DOHH2 (cell line): ENCODE data around the gene FAM53C.

Experiments used
- H3F3A ChIP-seq: fragments of 200-600 bp; sonication (generic), shearing (Covaris generic); 2 replicates; pipeline ENCODE4 v1.6.0; 2016; ENCODE audit warnings: antibody characterized with exemption, mild to moderate bottlenecking; ENCODE audit not compliant: control insufficient read depth, insufficient read depth
- H3K27ac ChIP-seq: fragments of 200-600 bp; sonication (generic); 2 replicates; pipeline ENCODE4 v1.5.1; 2014; ENCODE audit warnings: low read depth, mild to moderate bottlenecking, low read length, moderate library complexity
- H3K27me3 ChIP-seq: fragments of 200-600 bp; sonication (generic); 2 replicates; pipeline ENCODE4 v1.6.1; 2014; ENCODE audit warnings: mild to moderate bottlenecking, low read length, mixed read lengths; ENCODE audit not compliant: control insufficient read depth
- H3K36me3 ChIP-seq: fragments of 200-600 bp; sonication (generic); 2 replicates; pipeline ENCODE4 v1.6.1; 2014; ENCODE audit warnings: mild to moderate bottlenecking, low read length, moderate library complexity, mixed read lengths; ENCODE audit not compliant: control insufficient read depth
- H3K4me1 ChIP-seq: fragments of 200-600 bp; sonication (generic); 2 replicates; pipeline ENCODE4 v1.6.1; 2014; ENCODE audit warnings: mild to moderate bottlenecking, low read length, mixed read lengths; ENCODE audit not compliant: control insufficient read depth
- H3K4me2 ChIP-seq: fragments of 200-600 bp; sonication (generic); 2 replicates; pipeline ENCODE4 v1.6.0; 2014; ENCODE audit warnings: mild to moderate bottlenecking, low read length, moderate library complexity
- H3K4me3 ChIP-seq: fragments of 200-600 bp; sonication (generic); 2 replicates; pipeline ENCODE4 v1.5.1; 2014; ENCODE audit warnings: mild to moderate bottlenecking, low read length, mixed read lengths
- H3K79me2 ChIP-seq: fragments of 200-600 bp; sonication (generic); 2 replicates; pipeline ENCODE4 v1.6.1; 2014; ENCODE audit warnings: mild to moderate bottlenecking, low read length, mixed read lengths; ENCODE audit not compliant: control insufficient read depth
- H3K9me2 ChIP-seq: fragments of 200-600 bp; sonication (generic); replicated peaks from 2 replicates; pipeline ENCODE4 v1.6.1; 2014; ENCODE audit warnings: mild to moderate bottlenecking, low read length, mixed read lengths; ENCODE audit not compliant: control insufficient read depth
- H3K9me3 ChIP-seq: fragments of 200-600 bp; sonication (generic); 2 replicates; pipeline ENCODE4 v1.6.1; 2014; ENCODE audit warnings: antibody characterized with exemption, low read length, mixed read lengths; ENCODE audit not compliant: control insufficient read depth, insufficient read depth
- H4K20me1 ChIP-seq: fragments of 200-600 bp; sonication (generic); 2 replicates; pipeline ENCODE4 v1.6.0; 2014; ENCODE audit warnings: low read depth, mild to moderate bottlenecking, antibody characterized with exemption, low read length, moderate library complexity; ENCODE audit not compliant: control insufficient read depth, insufficient read depth
- CTCF ChIP-seq: fragments of 200-600 bp; sonication (generic); IDR thresholded peaks from one replicate; pipeline ENCODE4 v1.5.1; 2014; ENCODE audit warnings: antibody characterized with exemption, mild to moderate bottlenecking, low read depth, low read length; ENCODE audit not compliant: poor library complexity, severe bottlenecking
- EZH2phosphoT487 ChIP-seq: fragments of 200-600 bp; sonication (generic); IDR thresholded peaks from 2 replicates; pipeline ENCODE4 v1.6.1; 2017; ENCODE audit warnings: borderline replicate concordance, mild to moderate bottlenecking, antibody characterized with exemption, low read length, moderate library complexity, mixed read lengths

The FAM53C gene

GRCh38 chr5:138351056-138351455 lies 13.0 kb downstream of the FAM53C start:
- Histone ChIP-seq H3K4me2 (no peak overlapping the region), H3K27me3 (no peaks in the 10 kb centered on the region), H3K27ac (no peak overlapping the region), H3F3A (peaks cover 10% of the 10 kb centered on the region; the same call in 1 of the 2 replicates), H3K79me2 (peaks cover 35% of the 10 kb centered on the region), H3K36me3 (peaks cover 77% of the 10 kb centered on the region), H4K20me1 (peaks cover 13% of the 10 kb centered on the region), H3K4me1 (peaks cover 18% of the 10 kb centered on the region), H3K4me3 (no peak overlapping the region), H3K9me3 (peaks cover 6% of the 10 kb centered on the region; the same call in 1 of the 2 replicates), H3K9me2 (no peaks in the 10 kb centered on the region)
- TF ChIP-seq EZH2phosphoT487 (no peak), CTCF (no peak)

DNA sequence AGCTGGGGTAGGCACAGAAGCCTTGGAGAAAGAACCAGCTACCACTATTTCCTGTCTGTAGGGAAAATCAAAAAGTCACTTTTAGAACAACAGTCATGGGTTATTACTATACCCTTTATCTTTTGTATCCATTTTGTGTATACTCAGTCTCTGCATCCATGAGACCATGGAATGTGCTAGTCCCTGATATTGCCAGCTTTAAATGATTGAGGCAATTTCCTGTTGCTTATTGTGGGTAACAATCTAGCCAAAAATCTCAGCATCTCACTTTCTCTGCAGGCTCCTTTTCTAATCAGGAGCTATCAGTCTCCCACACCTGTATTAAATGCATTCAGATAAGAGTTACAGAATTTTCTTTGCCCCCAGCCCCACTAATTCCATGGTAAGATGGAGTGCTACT lies 13.5 kb downstream of the FAM53C start:
- Histone ChIP-seq H4K20me1 (peaks cover 13% of the 10 kb centered on the region), H3K27ac (no peak overlapping the region), H3K4me3 (no peak overlapping the region)

DNA sequence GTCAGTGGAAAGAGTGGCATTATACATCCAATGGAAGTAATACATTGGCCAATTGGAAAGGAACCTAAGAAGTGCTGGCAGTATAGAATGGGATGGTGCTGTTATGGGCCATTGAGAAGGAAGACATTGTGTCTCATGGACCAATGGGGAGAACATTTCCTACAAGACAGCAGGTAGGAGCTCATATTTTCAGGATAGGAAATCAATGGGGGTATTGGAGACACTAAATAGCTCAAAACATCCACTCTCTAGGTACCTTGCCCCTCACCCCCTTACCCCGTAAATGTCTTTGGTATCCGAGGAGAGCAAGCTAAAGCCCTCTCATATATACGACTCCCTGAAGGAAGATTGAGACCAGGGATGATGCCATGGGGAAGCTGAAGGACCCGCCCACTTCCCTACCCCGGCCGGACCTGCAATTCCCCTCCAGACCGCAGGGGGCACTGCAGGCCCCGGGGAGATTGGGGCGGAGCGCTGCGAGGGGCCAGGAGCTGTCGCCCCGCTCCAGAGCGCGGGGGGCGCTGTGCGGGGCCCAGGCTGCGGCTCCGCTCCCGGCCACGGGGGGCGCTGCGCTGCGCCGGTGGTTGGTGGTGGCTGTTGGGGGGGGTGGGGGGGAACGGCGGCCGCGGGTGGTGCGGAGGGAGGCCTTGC lies 14.1 kb downstream of the FAM53C start, which contains the start of gene KDM3B:
TSS of gene KDM3B (plus strand) at position 615 of the 651 bp plus-strand sequence. CDS start 111 bp downstream, outside the sequence.
- Histone ChIP-seq H3K27ac (peak within 1 kb of the TSS; percentile 84), H3K4me2 (peak within 1 kb of the TSS; percentile 83), H3K4me1 (peaks cover 18% of the 10 kb centered on the region), H3K9me2 (no peaks in the 10 kb centered on the region), H4K20me1 (peaks cover 13% of the 10 kb centered on the region), H3F3A (peaks cover 10% of the 10 kb centered on the region; the same call in 1 of the 2 replicates), H3K79me2 (peaks cover 46% of the 10 kb centered on the region), H3K4me3 (peak within 1 kb of the TSS; percentile 98), H3K9me3 (peaks cover 6% of the 10 kb centered on the region; the same call in 1 of the 2 replicates), H3K27me3 (no peaks in the 10 kb centered on the region), H3K36me3 (peaks cover 71% of the 10 kb centered on the region)
- TF ChIP-seq EZH2phosphoT487, result no peak
- peak; percentile 96 for TF ChIP-seq CTCF

More for the DNA sequence above, 13.5 kb downstream of the FAM53C start:
- Histone ChIP-seq H3K4me1 (peaks cover 18% of the 10 kb centered on the region), H3K9me2 (no peaks in the 10 kb centered on the region), H3K9me3 (peaks cover 6% of the 10 kb centered on the region; the same call in 1 of the 2 replicates), H3K79me2 (peaks cover 39% of the 10 kb centered on the region), H3K27me3 (no peaks in the 10 kb centered on the region), H3K36me3 (peaks cover 78% of the 10 kb centered on the region), H3K4me2 (no peak overlapping the region), H3F3A (peaks cover 10% of the 10 kb centered on the region; the same call in 1 of the 2 replicates)
- TF ChIP-seq EZH2phosphoT487 (no peak), CTCF (no peak)
